DMS 273 (cell line): ENCODE measurements around the gene SLC25A38.

ENCODE experiments used
- DNase-seq: peaks from one replicate; lab custom pipeline; 2025; ENCODE audit not compliant: unreplicated experiment; lab: John Stamatoyannopoulos, UW

The SLC25A38 gene

DNA sequence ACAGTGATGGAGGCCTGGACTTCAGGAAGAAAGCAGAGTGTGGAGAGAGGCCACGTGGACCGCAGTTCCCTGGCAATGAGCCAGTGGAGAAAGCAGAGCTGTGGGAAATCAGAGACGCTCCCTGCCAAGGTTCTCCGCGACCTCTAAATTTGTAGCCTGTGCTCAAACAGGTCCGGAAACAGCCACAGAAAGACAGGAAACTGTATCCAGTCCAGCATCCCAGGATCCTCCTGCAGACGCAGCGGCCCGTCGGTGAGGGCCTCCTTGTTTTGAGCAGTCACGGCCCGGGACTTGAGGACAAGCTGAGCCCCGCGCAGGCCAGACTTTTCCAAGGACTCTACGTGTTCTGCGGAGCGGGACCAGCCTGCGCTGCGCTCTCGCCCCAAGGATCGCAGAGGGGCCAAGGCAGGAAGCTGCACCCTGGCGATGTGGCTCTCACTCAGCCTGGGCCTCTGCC lies 45.6 kb downstream of the SLC25A38 start:
- no peak for DNase-seq

GRCh38 chr3:39429466-39429865 lies 46.3 kb downstream of the SLC25A38 start:
- no peak for DNase-seq

GRCh38 chr3:39432342-39432741 lies 49.2 kb downstream of the SLC25A38 start:
- DNase-seq: no peak

DNA sequence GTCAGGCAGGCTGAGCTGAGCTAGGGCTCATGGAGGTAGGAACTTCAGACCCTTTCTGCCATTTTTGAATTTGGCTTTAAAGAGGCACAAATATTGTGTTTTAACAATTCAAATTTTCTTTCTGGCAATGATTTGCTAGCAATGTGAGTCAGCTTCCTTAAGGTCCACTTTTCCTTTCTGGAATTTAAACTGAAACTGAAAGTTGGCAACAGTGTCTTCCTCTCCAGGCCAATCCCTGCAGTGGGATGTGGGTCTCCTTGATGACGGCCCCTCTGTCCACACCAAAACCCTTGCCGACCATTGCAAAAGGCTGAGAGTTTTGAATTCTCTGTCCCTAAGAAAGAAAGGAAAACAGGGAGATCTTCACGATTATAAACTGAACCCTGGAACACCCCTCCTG lies 50.5 kb downstream of the SLC25A38 start:
- DNase-seq: no peak

GRCh38 chr3:39434574-39434973 lies 51.4 kb downstream of the SLC25A38 start:
- no peak for DNase-seq

- peak; percentile 5 for DNase-seq
Observed at GRCh38 chr3:39435006-39435748, 52.0 kb downstream of the SLC25A38 start.

- no peak for DNase-seq
Observed at GRCh38 chr3:39438880-39439279, 55.7 kb downstream of the SLC25A38 start.

DNA sequence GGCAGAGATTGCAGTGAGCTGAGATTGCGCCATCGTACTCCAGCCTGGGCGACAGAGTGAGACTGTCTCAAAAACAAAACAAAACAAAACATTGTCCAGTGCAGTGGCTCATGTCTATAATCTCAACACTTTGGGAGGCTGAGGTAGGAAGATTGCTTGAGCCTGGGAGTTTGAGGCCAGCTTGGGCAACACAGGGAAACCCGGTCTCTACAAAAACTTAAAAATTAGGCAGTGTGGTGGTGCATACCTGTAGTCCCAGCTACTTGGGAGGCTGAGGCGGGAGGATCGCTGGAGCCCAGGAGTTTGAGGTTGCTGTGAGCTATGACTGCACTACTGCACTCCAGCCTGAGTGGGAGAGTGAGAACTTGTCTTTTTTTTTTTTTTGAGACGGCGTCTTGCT lies 57.1 kb downstream of the SLC25A38 start:
- no peak for DNase-seq

DNA sequence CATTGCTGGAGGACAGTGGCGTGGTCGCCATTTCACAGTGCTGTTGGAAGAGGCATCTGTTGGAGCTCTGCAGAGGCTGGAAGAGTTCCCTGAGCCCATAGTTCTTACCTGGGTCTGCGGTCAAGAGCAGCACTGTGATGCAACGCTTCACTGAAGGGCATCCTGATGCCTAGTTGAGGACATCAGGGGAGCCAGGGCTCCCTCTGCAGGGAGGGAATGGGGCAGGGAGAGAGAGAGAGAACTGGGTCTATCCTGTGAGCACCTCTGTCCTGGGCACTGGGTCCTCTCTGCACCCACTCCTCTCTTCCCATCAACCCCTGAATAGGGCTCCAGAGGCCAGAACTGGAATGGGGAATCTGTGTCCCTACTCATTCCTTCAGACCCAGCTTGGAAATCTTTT lies 60.4 kb downstream of the SLC25A38 start:
- DNase-seq: peak; percentile 4

- DNase-seq: no peak
Observed at GRCh38 chr3:39445927-39446326, 62.8 kb downstream of the SLC25A38 start.

DNA sequence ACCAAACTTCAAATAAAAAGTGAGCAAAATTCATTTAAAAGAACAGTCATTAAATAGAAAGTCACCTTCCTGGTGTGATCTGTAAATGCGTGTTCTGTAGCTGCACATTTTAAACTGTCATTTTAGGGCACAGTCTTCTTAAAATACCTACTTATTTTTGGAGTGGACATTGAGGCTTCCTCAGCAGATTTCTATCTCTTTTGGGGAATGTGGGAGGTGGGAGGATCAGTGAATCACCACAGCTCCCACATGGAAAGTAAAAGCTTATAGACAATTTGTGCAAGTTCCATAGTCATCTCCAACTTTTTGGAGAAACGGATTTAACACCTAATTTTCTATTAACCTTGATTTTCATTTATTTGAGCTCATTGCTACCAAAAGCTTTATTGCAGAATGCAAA lies 63.3 kb downstream of the SLC25A38 start:
- DNase-seq: no peak
